GM19240 (cell line): ENCODE results near the gene PTBP3.
"Not testable (repeated sequence)": the region's sequence is repeated elsewhere in the genome, so short reads cannot be mapped to it uniquely, and the experiment has no call there.

Experiments used
- DNase-seq: peaks from one replicate; pipeline ENCODE4 v3.0.0; 2011; ENCODE audit warnings: low spot score; ENCODE audit not compliant: insufficient read length

Gene PTBP3

DNA sequence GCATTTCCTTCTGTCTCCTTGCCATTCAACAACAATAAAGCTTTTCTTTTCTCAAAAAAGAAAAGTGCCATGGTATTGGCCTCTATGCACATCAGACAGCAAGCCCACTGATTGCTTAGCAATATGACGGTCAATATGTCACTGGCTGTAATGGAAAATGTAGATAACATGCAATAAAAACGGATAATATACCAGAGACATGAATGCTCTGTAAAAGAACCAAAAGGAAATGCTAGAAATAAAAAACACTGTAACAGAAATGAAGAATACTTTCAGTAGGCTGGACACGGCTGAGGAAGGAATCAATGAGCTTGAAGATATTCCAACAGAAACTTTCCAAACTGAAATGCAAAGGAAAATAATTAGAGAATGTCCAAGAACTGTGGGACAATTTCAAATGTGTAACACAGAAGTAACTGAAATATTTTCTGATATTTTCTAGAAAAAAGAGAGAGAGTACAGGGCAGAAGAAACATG is 10.0 kb downstream of the PTBP3 start:
- DNase-seq, result no peak

DNA sequence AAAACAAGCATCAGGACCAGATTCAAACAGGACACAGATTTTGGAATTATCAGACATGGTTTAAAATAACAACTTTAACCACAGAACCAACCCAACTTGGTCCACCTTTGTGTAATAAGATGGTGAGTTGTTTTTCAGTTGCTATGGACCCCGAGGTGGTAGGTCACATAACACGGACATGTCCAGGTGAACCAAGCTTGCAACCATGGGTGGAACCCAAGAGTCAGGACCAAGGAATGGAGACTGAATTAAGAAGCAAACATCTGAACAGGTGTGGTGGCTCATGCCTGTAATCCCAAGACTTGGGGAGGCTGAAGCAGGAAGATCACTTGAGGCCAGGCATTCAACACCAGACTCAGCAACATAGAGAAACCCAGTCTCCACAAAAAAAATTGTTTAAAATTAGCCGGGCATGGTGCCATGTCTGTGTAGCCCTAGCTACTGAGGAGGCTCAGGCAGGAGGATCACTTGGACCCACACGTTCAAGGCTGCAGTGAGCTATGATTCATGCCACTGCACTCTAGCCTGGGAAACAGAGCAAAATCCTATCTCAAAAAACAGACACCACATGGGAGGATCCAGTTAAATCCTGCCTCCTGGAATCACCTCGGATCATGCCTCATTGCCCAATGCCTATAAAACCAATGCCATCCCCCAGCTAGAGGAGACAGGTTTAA is 10.6 kb downstream of the PTBP3 start:
- DNase-seq, result no peak

DNA sequence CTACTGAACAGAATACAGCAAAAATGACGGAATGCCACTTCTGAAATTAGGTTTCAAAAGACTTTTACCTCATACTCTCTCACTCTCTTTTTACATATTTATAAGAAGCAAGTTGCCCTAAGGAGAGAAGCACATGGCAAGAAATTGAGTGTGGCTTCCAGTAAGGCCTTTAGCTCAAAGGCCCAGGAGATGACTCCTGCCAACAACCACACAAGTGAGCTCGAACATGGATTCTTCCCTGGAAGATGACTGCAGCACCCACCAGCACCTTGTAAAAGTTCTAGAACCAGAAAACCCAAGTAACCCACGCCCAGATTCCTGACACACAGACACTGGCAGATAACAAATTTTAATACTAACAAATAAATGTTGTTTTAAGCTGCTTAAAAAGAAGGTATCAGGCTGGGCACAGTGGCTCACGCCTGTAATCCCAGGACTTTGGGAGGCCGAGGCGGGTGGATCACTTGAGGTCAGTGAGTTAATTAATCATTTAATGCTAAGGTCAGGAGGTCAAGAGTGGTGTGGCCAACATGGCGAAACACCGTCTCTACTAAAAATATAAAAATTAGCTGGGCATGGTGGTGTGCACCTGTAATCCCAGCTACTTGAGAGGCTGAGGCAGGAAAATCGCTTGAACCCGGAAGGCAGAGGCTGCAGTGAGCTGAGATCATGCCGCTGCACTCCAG is 17.0 kb downstream of the PTBP3 start:
- no peak for DNase-seq

DNA sequence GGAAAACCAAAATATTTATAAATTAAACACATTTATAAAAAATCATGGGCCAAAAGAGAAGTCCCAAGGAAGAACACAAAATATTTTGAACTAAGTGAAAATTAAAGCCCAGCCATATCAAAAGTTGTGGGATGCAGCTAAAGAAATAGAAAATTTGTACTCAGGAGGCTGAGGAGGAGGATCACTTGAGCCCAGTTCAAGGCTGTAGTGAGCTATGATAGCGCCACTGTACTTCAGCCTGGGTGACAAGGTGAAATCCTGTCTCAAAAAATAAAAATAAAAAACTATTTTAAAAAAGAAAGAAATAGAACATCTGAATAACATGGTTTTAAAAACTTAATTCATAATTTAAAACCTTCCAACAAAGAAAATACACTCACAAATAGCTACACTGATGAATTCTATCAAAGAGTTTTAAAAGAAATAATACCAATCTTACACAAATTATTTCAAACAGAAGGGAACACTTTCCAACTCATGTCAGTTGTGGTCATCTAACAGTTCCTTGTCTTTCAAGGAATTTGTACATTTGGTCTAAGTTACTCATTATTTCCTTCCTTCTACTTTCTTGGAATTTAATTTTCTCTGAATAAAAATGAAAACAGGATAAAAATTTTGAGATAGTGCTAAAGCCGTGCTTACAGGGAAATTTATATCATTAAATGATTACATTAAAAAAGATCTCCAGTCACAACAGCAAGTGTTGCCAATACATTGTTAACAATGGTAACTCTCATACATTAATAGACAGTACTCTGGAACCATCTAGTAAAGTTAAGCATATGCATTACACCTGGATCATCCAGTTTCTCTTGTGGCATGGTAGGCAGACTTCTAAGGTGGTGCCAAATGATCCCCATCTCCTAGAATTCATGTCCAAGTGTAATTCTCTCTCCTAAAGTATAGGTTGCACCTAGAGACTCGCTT is 17.8 kb downstream of the PTBP3 start:
- DNase-seq, result no peak

DNA sequence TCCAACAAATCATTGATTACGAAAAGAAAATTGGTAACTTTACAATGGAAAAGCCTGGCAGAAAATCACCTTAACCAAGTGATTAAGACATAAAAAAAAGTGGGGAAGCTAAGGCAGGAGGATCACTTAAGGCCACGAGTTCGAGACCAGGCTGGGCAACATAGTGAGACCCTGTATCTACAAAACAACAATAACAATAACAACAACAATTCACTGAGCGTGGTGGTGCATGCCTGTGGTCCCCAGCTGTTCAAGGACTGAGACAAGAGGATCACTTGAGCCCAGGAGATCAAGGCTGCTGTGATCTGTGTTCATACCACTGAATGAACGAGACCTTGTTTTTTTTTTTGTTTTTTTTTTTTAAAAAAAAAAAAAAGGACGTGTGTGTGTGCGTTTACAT is 21.3 kb downstream of the PTBP3 start:
- DNase-seq, result no peak

GRCh38 chr9:112311497-112311896 is 21.9 kb downstream of the PTBP3 start:
- DNase-seq, result no peak

DNA sequence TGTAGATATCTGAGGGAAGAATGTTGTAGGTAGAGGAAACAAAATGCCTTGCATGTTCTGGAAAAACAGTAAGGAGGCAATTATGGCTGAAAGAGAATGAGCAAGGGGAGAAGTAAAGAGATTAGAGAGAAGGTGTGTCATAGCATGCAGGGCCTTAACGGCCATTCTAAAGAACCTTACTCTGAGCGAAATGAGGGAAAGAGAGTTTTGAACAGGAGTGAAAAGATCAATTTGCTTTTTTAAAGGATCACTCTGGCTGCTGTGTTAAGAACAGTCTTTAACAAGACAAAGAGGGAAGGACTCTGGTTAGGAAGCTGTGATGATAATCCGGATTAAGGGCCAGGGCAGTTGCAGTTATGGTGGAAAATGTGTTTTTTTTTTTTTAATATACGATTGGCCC is 22.6 kb downstream of the PTBP3 start:
- DNase-seq, result no peak

DNA sequence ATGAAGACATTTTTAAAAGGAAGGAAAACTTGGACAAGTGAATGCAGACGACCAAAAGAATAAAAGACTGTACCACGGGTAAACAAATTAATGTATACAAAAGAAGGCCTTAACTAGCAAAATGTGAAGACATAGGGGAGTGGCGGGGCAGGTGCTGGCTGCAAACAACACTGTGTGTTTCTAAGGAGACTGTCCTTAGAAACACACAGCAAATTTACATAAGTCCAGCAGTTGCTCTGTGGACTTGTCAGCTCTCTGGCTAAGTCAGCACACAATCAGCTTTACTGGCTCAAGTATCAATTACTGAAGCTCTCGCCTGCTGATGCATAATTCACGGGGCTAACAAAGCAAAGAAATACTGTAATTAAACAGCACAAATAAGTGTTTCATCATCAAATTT is 24.8 kb downstream of the PTBP3 start:
- DNase-seq, result no peak

- DNase-seq, result no peak
Observed at GRCh38 chr9:112301420-112301819, 32.0 kb downstream of the PTBP3 start.

DNA sequence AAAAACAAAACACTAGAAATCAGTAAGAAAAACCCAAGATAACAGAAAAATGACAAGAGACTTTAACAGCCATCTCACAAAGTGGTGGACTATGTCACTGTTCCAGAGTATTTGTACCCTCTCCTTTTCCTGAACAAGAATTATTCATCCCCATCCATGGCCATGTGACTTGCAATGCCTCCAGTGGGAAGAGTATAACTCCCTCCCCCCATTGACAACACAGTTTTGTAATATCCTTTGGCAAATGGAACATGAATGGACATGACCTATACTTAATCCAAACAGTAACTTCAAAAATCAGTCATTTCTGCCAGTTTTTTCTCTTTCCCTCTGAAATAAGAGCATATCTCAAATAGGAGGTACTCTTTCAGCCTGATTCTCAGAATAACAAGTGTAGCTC is 33.9 kb downstream of the PTBP3 start:
- DNase-seq, result no peak

- DNase-seq, result no peak
Observed at GRCh38 chr9:112296929-112297328, 36.5 kb downstream of the PTBP3 start.

- DNase-seq, result no peak
Observed at GRCh38 chr9:112295174-112295573, 38.2 kb downstream of the PTBP3 start.

DNA sequence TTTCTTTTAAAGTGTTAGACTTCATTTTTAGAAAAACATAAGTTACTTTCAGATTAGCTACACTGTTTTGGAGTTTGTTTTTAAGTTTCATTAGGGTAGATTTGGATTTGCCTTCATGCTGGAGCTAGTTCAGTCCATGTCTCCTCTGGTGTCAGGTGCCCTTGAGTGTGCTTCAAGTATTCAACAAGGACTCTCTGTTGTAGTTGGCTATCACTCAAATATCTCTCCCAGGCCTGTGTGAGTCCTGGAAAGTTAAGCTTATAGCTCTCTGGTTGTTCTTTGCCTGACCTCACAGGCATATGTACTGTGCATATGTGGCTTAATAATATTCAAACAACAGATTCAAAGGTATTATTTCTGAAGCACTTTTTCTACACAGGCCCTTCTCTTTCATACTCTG is 45.4 kb downstream of the PTBP3 start:
- no peak for DNase-seq

DNA sequence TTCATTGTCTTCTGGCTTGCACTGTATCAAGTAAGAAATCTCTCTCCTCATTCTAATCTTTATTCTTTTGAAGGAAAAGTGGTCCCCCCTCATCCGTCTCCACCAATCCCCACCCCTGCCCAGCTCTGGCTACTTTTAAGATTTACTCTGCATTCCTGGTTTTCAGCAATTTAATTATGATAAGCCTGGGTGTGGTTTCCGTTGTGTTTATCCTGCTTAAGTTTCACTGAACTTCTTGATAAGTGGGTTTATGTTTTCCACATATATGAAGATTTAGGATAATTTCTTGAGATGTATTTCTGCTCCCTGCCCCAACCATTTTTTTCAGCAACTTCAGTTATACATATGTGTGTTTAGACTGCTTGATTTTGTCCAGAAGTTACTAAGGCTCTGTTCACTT is 46.5 kb downstream of the PTBP3 start:
- no peak for DNase-seq

GRCh38 chr9:112285056-112285455 is 48.4 kb downstream of the PTBP3 start:
- no peak for DNase-seq

DNA sequence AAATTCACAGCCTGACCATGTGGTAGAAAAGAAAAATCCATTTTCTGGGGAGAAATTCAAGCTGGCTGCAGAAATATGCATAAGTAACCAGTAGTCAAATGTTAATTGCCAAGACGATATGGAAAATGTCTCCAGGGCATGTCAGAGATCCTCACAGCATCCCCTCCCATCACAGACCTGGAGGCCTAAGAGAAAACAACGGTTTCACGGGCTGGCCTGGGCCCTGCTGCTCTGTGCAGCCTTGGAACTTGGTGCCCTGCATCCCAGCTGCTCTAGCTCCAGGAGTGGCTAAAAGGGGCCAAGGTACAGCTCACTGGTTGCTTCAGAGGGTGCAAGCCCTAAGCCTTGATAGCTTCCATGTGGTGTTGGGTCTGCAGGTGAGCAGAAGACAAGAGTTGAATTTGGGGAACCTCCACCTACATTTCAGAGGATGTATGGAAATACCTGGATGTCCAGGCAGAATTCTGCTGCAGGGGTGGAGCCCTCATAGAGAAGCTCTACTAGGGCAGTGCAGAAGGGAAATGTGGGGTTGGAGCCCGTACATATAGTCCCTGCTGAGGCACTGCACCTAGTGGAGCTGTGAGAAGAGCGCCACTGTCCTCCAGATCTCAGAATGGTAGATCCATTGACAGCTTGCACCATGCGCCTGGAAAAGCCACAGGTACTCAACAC is 49.7 kb downstream of the PTBP3 start:
- DNase-seq, result no peak

DNA sequence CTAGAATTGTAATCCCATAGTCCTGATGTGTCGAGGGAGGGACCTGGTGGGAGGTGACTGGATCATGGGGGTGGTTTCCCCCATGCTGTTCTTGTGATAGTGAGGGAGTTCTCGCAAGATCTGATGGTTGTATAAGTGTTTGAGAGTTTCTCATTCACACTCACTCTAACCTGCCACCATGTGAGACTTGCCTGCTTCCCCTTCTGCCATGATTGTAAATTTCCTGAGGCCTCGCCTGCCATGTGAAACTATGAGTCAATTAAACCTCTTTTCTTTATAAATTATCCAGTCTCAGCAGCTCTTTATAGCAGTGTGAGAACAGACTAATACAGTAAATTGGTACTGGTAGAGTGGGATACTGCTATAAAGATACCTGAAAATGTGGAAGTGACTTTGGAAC is 50.6 kb downstream of the PTBP3 start:
- DNase-seq, result not testable (repeated sequence)

DNA sequence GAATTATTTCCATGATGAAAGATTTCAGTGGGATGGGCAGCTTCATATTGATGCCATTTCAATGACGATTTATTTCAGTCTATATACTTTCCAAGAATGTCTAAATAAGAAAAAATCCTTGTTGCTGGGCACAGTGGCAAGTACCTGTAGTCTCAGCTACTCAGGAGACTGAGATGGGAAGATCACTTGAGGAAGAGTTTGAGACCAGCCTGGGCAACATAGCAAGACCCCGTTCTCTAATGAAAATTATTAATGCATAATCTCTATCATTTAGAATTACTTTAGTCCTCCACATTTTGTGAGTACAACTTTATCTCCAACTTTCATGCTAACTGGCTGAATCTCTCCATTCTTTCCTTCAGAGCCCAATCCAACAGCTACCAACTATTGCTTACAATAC is 52.5 kb downstream of the PTBP3 start:
- no peak for DNase-seq

GRCh38 chr9:112279501-112279900 is 53.9 kb downstream of the PTBP3 start:
- no peak for DNase-seq

DNA sequence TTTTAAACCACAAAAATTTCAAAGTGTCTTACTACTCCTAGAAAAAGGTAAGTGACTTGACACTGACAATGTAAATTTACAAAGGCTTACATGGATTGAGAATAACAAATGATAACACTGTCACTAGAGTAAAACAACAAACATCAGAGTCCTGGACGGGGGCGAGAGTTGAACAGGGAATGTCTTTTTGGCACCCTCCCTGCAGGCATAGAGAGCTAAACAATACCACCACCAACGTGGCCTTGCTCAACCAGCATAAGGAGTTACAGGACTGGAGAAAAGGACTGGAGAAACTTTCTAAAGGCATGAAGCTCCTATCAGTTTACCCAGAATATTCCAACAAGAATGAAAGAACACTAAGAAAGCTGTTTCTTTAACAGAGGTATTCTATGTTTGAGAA is 55.3 kb downstream of the PTBP3 start:
- DNase-seq, result no peak

DNA sequence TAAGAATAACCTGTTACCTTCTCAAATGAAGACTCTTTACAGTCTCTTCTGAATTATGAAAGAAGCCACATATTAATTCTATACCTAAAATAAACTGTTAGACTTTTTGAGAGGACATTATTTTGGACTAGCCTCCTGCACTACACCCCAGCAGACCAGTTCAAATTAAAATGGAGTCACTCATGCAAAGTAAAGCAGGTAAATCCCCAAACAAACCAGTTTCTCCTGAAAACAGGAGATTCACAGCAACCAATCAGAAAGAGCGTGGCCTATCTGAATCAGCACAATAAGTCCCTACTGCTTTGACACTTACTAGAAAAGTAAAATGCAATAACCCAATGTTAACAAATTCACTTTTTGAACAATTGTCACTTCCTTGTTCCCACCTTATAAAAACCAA is 58.8 kb downstream of the PTBP3 start:
- DNase-seq, result no peak

GRCh38 chr9:112273876-112274275 is 59.5 kb downstream of the PTBP3 start:
- no peak for DNase-seq
